HepG2 (cell line): Measurements from ENCODE around the gene SRCIN1. TPM values are rescaled to one million over a fixed set of nuclear protein-coding genes. Genes with fewer than 3 reads are reported as not detected.

ENCODE experiments used
- ELF3 ChIP-seq: IDR thresholded peaks from 2 replicates; pipeline ENCODE4 v1.6.1; 2016; ENCODE audit warnings: missing genetic modification reagents, missing compliant biosample characterization
- ELF4 ChIP-seq: sonication (generic); formaldehyde crosslinking; IDR thresholded peaks from 2 replicates; pipeline ENCODE4 v1.5.0; 2020; ENCODE audit warnings: missing genetic modification reagents, mild to moderate bottlenecking, moderate library complexity, borderline replicate concordance
- HOMEZ ChIP-seq: IDR thresholded peaks from 2 replicates; pipeline ENCODE4 v1.6.1; 2016; ENCODE audit warnings: low read depth
- MEIS1 ChIP-seq: sonication (generic); formaldehyde crosslinking; IDR thresholded peaks from 2 replicates; pipeline ENCODE4 v1.9.0; 2021; ENCODE audit warnings: mild to moderate bottlenecking, missing genetic modification reagents, moderate library complexity, borderline replicate concordance
- MXD1 ChIP-seq: sonication (generic); formaldehyde crosslinking; IDR thresholded peaks from 2 replicates; pipeline ENCODE4 v1.4.0; 2020; ENCODE audit warnings: mild to moderate bottlenecking, missing genetic modification reagents
- NR2F2 ChIP-seq: IDR thresholded peaks from 2 replicates; pipeline ENCODE4 v1.6.1; 2012; ENCODE audit warnings: low read depth, inconsistent platforms, borderline replicate concordance
- SCMH1 ChIP-seq: sonication (generic); formaldehyde crosslinking; IDR thresholded peaks from 2 replicates; pipeline ENCODE4 v1.9.0; 2021; ENCODE audit warnings: missing genetic modification reagents, mild to moderate bottlenecking, borderline replicate concordance
- SMAD3 ChIP-seq: sonication (generic); formaldehyde crosslinking; IDR thresholded peaks from 2 replicates; pipeline ENCODE4 v1.4.0; 2020; ENCODE audit warnings: missing genetic modification reagents
- ZC3H4 ChIP-seq: sonication (generic); formaldehyde crosslinking; IDR thresholded peaks from 2 replicates; pipeline ENCODE4 v1.4.0; 2020; ENCODE audit warnings: missing genetic modification reagents, borderline replicate concordance
- ZNF318 ChIP-seq: sonication (generic); formaldehyde crosslinking; IDR thresholded peaks from 2 replicates; pipeline ENCODE4 v1.4.0; 2020; ENCODE audit warnings: mild to moderate bottlenecking, missing genetic modification reagents
- ZNF501 ChIP-seq: sonication (generic); formaldehyde crosslinking; IDR thresholded peaks from 2 replicates; pipeline ENCODE4 v1.5.1; 2020; ENCODE audit warnings: mild to moderate bottlenecking, moderate library complexity, missing genetic modification reagents
- ZNF687 ChIP-seq: sonication (generic); formaldehyde crosslinking; IDR thresholded peaks from 2 replicates; pipeline ENCODE4 v1.5.1; 2020; ENCODE audit warnings: mild to moderate bottlenecking, missing genetic modification reagents, moderate library complexity
- ZNF7 ChIP-seq: IDR thresholded peaks from 2 replicates; pipeline ENCODE4 v1.6.1; 2016; ENCODE audit warnings: missing biosample characterization, missing genetic modification reagents
- ZNF839 ChIP-seq: sonication (generic); formaldehyde crosslinking; IDR thresholded peaks from 2 replicates; pipeline ENCODE4 v1.4.0; 2020; ENCODE audit warnings: missing genetic modification reagents, mild to moderate bottlenecking, borderline replicate concordance
- polyA plus RNA-seq, 8 experiments: library from polyadenylated mRNA; depleted of rRNA in 3 of 8; stranded (reverse) in 7 of 8; unstranded in 1 of 8; fragments of >200 nt; fragmentation: Illumina TruSeq in 4 of 8; extraction: Trizol in 4 of 8; gene quantifications; 2 replicates each; pipeline versions ENCODE4 v1.2.1 to v1.2.3, GENCODE V29; 2011 to 2016; ENCODE audit warnings: low read depth in 4 of 8, missing spikeins in 1 of 8, mixed read lengths in 1 of 8; ENCODE audit not compliant: insufficient read depth in 1 of 8
- total RNA-seq, 5 experiments: library from RNA; depleted of rRNA; stranded (reverse); fragments of >200 nt; fragmentation: Illumina TruSeq; extraction: Trizol; gene quantifications; 2 replicates each; pipeline ENCODE4 v1.2.3, GENCODE V29; 2016; ENCODE audit warnings: low read depth in 1 of 5

SRCIN1 gene
- total and polyA plus RNA-seq, 2 of the 13 experiments (the other 11 are each of a cell fraction or from before 2014, with no cell fraction given) = 1.2 to 9.6 TPM

- 0 out of 2 replicates have a peak, but pooled peaks have one; percentile 9 for TF ChIP-seq ELF4 (CRISPR knock-in tag)
- 0 out of 2 replicates have a peak, but pooled peaks have one; percentile 61 for TF ChIP-seq ZC3H4 (CRISPR knock-in tag)
- no peak for TF ChIP-seq ZNF318 (CRISPR knock-in tag)
- no peak for TF ChIP-seq HOMEZ (CRISPR knock-in tag)
- TF ChIP-seq SMAD3 (CRISPR knock-in tag) = no peak
- 0 out of 2 replicates have a peak, but pooled peaks have one; percentile 16 for TF ChIP-seq ELF3
- no peak for TF ChIP-seq ZNF501
- TF ChIP-seq MEIS1 = no peak
- no peak for TF ChIP-seq ZNF839
- TF ChIP-seq MXD1 (CRISPR knock-in tag) = no peak
- no peak for TF ChIP-seq NR2F2
- no peak for TF ChIP-seq ZNF7 (CRISPR knock-in tag)
- TF ChIP-seq SCMH1 (CRISPR knock-in tag) = no peak
- no peak for TF ChIP-seq ZNF687
Measured at GRCh38 chr17:38619451-38619795, 13.7 kb upstream of the SRCIN1 start (continued).
